G401.6 (cell line): Measurements from ENCODE around the gene DISC1.
"Not testable (repeated sequence)": the region's sequence is repeated elsewhere in the genome, so short reads cannot be mapped to it uniquely, and the experiment has no call there.

Experiments used
- FAIRE-seq: peaks from 2 replicates; lab custom pipeline; 2012; peaks lifted over from hg19 to GRCh38; lab: Jason Lieb, UNC

The DISC1 gene

DNA sequence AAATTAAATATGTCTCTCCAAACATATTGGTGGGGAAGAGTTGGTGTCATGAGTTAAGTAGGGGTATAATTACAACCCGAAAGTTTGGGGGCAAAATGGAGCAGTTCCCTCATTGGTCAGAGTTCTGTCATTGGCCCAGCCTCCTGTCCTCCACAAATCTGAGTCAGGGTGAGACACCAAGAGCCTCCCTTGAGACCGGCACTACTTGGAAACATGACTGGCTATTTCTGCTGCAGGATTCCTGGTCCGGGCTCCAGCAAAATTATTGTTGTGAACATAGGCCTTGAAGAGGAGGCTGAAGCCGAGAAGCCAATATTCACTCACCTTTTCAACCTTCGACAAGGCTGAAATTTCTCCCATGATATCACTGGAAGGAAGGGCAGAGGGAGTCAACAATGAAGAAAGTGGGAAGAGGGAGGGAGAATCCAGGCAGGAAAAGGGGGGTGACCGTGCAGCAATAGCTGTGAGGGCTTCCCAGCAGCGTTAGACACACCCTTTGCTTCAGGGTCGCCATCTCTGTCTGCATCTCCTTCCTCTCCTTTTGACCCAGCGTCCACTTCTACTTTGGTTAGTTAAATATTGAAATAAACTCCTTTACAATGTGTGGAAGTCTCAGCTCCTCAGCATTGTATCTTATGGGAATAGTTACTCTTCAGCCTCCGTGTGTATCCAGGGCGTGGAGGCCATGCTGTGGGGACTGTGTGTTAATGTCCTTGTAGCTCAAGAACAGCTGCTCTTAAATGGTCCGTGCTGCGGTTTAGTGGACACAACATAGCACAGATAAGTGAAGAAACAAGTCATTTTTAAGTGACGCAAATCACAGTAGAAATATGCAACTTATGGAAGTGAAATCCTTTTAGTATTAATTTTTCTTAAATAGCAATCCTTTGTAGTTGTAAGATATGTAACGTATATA, 307.4 kb downstream of the DISC1 start:
- FAIRE-seq, result no peak

DNA sequence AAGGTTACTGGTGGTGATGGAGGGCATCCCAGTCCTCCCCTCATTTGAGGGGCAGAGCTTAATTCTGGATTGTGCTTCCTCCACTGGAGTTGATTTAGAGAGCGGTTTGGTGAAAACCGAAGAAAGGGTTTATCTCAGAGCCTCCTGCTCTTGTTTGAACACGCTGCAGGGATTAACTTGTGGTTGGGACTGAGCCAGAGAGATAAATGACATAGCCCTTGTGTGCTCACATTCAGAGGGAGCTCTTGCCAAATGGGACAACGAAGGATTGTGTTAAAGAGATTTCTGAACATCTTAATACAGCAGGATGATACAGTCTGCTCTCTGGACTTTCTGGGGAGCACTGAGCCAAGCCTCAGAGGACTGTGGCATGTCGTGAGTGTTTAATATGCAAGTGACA, 308.2 kb downstream of the DISC1 start:
- FAIRE-seq, result no peak

DNA sequence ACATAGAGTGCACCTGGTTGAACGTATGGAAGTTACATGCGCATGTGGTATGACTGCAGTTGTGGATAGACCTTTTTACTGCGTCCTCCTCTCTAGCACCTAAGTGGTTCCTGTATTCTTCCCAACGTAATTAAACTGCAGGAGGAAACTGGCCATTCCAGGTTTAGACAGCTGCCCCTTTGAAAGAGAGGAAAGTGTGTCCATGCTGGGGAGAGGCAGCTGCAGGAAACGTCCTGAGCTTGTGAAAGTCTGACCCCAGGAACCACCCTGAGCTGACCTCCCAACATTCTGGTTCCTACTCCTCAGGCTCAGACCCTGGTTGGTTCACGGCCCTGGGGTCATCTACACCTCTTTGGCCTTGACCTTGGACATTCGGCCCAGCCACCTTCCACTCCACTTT, 309.3 kb downstream of the DISC1 start:
- no peak for FAIRE-seq

DNA sequence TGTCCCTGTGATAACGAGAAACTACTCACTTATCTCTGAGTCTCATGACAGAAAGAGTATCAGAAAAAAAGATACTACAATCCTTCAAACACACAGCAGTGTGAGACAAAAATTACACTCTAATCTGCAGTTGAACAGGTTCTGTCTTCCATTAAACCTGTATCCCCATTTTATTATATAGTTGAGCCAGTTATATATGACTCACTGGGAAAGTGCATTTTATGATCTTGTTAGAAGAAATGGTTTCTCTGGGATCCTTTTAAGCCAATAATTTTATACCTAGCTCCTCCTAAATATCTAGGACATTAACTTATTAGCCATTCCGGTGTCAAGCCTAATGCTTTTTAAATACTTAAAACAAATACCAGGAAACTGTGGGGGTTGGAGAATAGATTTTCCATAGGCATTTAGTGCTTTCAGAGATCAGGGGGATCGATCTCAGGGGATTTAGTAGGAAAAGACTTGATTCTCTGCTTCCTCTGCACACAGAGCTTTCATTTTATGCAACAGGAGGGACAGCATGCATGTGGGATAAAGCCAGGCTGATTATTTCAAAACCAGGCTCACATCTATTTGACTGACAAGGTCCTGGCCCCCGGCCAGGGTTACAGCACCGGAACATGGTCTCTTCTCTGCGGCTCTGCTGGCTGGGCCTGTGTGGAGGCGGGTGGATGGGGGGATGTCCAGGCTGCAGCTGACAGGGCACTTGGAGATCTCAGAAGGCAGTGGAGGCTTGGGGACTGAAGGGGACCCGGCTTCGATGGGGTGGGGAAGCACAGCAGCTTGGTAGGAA, 310.6 kb downstream of the DISC1 start:
- no peak for FAIRE-seq

DNA sequence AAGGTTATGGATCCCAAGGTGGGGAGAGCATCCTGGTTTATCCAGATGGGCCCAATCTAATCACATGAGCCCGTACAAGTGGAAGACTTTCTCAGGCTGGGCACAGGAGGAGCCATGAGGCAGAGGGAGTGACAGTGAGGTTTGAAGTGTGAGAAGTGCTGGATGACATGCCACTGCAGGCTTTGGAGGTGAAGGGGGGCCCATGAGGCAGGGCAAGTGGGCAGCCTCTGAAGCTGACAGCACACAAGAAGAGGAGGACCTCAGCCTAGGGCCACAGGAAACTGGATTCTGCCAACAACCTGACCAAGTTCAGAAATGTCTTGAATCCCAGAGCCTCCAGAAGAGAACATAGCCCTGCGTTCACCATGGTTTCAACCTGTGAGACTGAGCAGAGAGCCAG, 311.6 kb downstream of the DISC1 start:
- no peak for FAIRE-seq

DNA sequence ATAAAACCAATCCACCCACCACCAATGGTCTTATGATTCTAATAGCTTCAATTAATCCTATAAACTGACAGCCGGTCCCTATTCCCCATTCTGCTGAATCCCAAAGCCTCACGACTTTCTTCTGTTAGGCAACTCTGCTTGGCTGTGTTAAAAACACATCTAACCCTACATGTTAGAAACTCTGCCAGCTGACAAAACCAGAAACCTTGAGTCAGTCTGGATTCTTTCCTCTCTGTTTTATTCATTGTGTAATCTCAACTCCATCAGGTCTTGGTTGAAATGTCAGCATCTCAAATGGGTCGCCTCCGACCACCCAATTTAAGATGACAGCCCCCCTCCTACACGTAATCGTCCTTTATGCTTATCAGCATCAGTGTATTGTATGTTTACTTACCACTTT, 312.1 kb downstream of the DISC1 start:
- FAIRE-seq, result no peak

DNA sequence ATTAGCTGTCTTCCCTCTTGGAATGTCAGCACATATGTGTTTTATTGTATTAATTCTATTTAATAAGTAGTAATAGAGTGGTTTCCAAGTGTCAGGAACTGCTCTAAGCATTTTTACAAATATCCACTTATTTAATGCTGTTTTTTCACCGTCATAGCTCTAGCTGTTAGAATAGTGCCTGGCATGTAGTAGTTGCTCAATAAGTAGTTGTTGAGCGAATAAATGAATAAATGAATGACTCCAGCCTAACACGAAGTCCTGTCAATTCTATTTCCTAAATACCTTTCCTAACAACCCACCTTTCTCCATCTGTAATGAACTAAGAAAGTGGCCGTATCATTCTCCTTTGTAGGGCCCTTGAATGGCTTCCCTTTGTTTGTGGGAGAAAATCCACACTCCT, 312.5 kb downstream of the DISC1 start:
- no peak for FAIRE-seq

DNA sequence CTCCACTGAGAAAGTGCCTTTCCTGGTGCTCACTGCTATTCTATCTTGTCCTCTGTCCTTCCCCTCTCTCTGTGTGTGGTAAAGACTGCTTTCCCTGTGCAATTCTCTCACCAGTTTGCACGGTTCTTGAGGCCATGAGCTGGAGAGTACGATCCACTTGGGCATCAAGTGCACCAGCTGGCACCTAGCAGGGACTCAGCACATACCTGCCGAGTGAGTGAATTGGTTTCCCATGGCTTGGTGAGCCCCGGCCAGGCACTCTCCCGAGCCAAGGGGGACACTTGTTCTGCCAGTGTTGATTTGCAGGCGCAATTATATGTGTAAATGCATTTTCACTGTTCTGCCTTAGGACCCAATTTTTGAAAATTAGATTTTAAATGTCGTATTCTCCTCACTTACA, 313.5 kb downstream of the DISC1 start:
- no peak for FAIRE-seq

DNA sequence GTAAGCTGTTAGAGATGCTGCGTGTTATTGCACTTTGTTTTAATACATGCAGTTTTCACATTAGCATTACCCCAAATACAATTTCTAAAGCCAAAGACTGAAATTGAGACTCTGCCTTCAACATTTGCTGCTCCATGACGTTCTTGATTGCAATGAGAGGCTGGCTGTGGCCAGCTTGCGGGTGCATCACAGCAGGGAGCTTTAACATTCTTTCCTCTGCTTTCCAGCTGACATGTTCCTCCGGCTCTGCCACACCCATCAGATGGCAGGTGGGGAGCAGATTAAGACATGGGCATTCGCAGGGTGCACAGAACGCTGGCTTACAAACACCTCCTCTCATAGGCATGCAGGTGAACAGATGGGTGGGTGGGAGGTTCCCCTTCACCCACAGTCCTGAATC, 314.1 kb downstream of the DISC1 start:
- FAIRE-seq, result no peak

DNA sequence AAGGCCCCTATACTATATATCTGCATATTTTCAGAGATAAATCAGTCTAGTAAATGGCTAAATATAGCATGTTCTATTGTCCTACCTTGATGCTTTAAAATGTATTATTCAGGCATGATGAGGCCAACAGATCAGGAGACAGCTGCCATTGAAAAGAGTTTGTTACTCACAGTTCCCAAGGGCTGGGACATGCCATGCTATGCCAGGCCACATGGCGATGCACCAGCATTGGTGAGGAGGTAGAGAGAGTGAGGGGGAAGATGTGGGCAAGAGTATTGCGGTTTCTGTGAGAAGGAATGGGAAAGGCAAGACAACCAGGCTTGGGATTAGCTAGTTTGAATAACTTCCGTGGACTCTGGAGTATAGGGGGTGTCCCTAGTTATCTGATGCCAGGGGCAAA, 316.5 kb downstream of the DISC1 start:
- no peak for FAIRE-seq

DNA sequence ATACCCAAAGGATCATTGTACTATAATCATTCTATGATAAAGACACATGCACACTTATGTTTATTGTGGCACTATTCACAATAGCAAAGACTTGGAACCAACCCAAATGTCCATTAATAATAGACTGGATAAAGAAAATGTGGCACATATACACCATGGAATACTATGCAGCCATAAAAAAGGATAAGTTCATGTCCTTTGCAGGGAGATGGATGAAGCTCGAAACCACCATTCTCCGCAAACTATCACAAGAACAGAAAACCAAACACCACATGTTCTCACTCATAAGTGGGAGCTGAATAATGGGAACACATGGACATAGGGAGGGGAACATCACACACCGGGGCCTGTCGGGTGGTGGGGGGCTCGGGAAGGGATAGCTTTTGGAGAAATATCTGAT, 321.5 kb downstream of the DISC1 start:
- FAIRE-seq, result not testable (repeated sequence)

DNA sequence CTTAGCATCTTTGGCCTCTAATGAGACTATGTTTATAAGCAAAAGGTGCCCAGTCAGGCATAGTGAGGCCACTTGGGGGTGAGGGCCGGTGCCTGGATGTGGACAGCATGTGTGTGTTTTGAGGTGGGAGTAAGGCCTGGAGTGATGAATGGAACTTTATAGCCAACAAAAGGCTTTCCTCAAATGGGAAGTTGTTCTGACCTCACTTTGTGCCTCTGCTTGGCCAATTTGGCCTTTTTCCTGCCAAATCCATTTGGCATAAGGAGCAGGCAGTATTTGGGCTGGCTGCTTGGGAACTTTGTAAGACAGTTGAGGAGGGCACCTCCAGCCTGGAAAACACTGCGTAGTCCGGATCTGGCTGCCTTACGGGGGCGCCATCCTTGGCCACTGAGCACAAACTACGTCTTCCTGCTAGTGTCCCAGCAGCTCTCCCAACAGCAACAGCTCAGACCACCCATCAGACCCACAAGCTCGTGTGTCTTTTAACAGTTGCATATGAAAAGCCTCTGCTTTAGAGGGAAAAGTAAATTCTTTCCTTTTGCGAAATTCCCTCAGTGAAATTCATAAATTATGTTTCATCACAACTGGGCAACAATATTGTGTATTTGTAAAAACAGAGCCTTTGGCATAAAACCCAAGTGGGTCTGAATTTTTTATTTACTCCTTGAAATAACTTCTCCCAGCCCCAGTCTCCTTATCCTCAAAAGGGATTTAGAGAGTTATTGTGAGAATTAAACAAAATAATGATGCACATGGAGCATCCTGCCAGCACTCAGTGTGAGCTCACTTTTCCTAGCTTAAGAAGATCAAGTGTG, 322.9 kb downstream of the DISC1 start:
- no peak for FAIRE-seq

DNA sequence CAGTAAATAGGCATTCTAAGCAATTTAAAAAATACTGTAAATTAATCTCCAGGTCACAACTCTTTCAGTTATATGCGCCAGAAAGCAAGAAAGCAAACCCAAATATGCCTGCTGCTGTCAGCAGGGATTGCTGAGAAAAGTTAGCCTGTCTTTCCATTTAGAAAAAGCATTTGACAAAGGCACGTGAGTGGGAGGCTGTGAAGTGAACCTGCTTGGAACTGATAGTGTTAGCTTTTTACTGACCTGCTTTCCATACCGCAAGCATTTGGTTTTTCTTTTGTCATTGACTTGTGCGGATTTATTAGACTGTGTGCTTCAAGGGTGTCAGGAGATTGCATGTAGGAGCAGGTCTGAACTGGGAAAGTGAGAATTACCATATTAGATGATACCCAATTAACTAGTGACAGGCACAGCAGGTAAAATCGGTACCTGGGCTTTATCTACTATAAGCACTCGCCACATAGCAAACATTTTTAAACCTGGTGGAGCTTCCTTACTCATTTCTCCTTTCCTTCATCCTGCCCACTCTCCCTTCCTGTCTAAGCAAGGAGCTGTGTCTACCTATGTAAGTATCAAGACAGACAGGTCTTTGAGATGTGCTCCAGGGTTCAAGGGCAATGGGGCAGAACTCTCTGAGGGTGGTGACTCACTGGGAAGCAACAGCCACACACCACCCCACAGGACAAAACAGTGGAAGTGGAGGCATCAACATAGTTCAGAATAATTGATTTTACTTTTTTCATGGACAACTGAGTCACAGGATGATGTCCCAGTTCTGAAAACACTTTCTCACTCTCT, 323.9 kb downstream of the DISC1 start:
- no peak for FAIRE-seq

DNA sequence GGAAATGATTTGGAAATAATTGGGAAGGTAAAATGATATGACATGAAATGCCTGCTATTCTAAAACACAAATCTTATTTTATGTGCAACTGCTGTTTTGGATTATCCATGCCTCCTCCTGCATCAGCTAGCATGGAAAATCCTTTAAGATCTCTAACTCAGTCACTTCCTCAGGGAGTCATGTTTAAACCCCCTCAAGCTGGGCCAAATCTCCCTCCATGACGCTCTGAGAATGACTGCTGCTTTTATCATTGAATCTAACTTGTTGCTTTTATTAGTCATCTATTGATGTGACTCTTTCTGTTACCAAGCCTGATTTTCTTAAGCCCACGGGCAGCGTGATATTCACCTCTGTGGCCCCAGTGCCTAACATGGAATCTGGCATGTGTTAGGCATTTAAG, 324.8 kb downstream of the DISC1 start:
- no peak for FAIRE-seq

DNA sequence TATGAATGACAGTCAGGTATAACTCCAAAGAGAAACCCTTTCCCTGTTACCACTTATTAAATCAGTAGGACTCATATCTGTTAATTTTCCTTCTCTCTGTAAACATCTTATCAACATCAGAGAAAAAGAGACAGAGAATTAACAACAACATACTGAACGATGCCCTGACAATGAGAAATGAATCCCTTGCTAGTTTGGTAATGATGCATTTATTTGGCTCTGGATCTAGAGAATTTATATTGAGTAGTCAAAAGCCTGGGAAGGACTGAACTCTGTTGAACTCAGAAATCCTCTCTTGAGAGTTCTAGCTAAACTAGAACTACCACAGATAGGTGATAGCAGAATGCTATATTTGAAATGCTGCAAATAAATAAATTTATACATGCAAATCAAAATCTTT, 325.6 kb downstream of the DISC1 start:
- no peak for FAIRE-seq

DNA sequence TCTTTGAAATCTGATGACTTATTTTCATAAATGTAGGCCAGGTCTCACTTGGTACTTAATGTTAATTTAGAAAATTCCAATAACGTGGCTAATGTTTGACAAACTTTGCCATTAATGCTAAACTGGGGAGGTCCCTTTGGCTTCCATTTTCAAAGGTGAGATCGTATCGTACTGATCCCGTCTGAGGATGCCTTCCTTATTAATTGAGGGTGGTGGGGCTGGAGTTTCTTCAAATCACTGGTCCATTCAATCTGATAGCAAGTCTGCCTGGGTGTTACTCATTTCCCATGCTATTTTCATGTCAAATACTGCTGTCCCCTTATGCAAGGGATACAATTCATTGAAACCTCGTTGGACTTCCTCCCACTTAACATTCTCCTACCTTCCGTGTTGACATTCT, 327.1 kb downstream of the DISC1 start:
- no peak for FAIRE-seq

DNA sequence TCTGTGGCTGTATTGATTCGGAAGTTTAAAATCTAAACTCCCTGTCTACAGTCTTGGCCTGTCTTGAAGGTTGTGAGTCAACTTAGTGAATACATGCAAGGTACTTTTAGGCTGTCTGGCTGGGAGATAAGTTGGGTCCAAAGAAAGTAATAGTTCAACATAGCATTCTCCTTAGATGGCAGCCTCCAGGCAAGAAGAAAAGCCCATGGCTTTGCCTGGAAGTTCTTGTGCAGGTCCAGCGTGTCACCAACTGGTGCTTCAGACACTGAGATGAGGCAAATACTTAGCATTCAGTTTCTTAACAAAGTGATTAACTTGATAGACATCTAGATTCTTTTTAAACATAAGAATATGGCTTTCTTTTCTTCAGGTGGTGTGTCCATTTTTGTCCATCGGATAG, 328.2 kb downstream of the DISC1 start:
- FAIRE-seq, result no peak

DNA sequence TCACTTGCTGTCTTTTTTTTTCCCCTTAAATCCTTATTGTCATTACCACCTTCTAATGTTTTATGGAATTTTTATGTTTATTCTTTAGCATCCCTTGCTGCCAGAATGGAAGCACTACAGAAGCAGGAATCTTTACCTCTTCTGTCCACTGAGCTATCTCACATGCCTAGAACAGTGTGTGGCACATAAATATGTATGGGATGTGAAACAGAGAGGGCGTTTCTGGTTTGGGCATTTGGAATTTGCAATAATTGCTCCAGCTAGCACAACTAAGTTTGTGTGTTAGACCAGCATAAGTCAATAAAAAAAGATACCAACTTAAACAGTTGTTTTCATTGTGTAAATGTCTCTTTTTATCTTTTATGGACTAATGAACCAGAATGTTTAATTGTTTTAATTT, 330.8 kb downstream of the DISC1 start:
- no peak for FAIRE-seq

DNA sequence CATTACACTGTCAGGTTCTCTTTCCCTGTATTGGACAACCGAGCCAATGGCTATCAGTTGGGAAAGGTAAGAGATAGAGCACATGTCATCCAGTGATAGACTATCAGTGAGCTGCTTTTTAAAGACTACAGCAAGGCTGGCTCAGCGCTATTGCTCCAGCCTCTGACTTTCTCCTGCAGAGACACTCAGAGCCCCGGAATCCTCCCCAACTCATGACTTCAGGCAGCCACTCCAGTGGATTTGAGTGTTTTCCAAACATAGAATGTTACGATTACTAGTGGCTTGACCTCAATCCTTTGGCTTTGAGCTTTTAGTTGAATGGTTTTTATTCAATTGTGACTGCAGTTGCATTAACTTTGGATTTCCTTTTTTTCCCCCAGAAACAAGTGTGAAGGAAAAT, 331.9 kb downstream of the DISC1 start:
- FAIRE-seq, result no peak

DNA sequence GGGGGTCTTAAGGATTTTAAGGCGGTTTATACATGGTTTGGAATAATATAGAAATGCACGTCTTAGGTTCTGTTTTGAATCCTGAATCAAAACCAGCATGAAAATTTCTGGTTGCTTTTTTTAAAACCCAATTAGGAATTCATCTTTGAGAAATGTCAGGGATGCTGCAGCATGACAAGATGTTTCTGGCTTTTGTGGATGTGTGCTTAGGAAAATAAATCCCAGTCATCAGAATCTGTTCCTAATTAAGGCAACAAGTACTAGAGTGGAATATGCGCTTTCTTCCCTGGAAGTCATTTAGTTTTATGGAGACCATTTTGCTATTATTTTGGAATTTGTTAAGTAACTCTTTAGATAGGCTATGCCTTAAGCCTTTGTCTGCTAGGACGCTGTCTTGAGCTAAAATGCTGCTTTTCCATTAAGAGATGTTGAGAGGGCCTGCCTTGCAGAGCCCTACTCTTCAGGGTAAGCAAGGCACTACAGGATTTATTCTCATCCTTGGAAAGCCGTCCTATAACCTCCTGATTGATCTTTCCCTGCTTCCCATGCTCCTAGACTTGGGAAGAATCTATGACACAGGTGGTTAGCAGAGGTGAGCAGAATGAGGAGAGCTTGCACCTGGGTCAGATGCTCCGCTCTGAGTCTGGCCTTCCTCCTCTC, 332.8 kb downstream of the DISC1 start:
- no peak for FAIRE-seq

DNA sequence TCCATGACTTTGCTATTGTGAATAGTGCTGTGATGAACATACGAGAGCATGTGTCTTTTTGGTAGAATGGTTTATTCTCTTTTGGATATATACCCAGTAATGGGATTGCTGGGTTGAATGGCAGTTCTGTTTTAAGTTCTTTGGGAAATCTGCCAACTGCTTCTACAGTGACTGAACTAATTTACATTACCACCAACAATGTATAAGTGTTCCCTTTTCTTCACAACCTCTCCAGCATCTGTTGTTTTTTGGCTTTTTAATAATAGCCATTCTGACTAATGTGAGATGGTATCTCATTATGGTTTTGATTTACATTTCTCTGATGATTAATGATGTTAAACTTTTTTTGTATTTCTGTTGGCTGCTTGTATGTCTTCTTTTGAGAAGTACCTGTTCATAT, 335.2 kb downstream of the DISC1 start:
- not testable (repeated sequence) for FAIRE-seq
